Stimulated activated CD4-positive, alpha-beta T cell treated with anti-CD3 and anti-CD28 coated beads, Interleukin-12 subunit alpha, Interleukin-12 subunit beta, amount 100 ng/mL, for 24 hours (primary cell): ENCODE data around the gene DNAJA2.
"Not testable (repeated sequence)": the region's sequence is repeated elsewhere in the genome, so short reads cannot be mapped to it uniquely, and the experiment has no call there.

Experiments
- DNase-seq, 2 experiments: peaks; one replicate each; pipeline ENCODE4 v3.0.0-alpha.2; 2020; ENCODE audit warnings: low read depth in 2 of 2

The DNAJA2 gene

DNA sequence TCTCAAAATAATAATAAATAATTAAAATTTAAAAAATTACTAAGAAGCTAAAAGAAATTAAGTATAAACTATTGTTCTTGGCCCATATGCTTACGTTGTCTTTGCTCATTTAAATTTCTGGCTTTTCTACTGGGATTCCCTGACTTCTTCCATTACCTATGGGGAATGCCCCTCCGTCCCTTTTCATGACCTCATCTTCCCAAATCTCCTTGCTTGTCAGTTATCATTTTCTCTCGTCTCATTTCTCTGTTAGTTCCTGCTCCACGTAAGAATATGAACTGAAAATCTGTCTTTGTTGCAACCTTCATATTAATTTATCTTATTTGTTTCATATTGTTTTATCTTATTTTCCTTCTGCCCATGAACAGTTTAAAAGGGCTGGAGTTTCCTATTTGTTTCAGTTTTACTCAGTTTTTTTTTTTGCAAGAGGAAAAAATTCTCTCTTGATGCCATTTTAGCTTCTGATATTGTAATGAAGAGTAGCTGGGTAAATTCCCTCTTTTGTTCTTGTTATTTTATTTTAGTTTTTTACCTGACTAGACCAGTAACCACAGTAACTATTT is 2.5 kb upstream of the DNAJA2 start:
- no peak for DNase-seq

- DNase-seq: no peak
Observed at GRCh38 chr16:46975165-46975564, 1.7 kb upstream of the DNAJA2 start.

DNA sequence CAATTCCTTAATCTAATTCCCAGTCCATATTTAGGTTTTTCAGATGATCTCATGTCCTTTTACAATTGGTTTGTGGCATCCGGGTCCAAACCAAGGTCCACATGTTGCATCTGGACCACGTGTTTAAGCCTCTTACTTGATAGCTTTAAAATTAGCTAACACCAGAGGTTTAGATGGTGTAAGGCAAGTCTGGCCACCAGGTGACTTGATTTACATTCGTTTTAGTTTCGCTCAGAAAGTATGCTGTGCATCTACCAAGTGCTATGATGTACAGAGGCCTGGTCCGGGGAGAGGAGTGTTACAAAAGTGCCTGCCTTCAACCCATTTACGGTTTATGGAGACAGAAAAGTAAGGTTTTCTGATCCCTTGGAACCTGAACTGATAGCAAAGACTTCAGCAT is 878 bp upstream of the DNAJA2 start:
- DNase-seq: no peak

GRCh38 chr16:46973996-46974324 is 486 bp upstream of the DNAJA2 start:
- no peak for DNase-seq

DNA sequence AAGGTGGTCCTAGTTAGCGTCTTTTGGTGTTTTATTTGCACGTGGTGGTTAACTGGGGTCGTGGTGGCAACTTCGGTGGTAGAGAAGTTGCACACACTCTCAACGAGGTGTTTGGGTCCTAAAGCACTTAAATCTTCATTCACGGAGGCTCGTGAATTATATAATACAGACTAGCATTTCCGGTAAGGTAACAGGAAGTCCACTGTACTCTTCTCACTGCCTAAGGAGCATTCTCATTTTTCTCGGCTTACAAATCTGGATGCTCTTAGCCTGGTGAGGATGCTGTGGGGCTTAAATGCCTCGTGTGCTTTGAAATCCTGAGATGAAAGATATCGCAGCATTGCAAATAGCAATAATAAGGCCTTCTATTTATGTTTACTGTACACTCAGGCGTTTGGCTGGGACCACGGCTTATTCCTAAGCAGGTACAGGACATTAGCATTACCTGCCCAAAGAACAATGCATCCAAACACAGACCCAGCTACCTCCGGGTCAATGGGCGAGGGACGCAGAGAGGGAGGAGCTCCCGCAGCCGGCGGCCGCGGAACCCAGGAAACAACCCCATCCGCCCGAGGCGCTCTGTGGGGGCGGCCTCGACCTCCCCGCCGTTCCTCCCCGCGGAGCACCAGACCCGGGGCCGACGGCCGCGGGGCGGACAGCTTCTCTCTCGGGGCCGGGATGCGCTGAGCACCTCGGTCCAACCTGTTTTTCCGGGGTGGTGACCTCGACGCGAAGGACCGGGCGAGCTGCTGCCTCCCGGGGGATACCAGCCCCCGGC is 856 bp downstream of the DNAJA2 start:
- DNase-seq: no peak

GRCh38 chr16:46971271-46971670 is 2.2 kb downstream of the DNAJA2 start:
- DNase-seq: no peak

- DNase-seq: no peak
Observed at GRCh38 chr16:46970089-46970488, 3.4 kb downstream of the DNAJA2 start.

- DNase-seq: no peak
Observed at GRCh38 chr16:46968063-46968435, 5.4 kb downstream of the DNAJA2 start.

GRCh38 chr16:46962629-46963028 is 10.8 kb downstream of the DNAJA2 start:
- DNase-seq: no peak

DNA sequence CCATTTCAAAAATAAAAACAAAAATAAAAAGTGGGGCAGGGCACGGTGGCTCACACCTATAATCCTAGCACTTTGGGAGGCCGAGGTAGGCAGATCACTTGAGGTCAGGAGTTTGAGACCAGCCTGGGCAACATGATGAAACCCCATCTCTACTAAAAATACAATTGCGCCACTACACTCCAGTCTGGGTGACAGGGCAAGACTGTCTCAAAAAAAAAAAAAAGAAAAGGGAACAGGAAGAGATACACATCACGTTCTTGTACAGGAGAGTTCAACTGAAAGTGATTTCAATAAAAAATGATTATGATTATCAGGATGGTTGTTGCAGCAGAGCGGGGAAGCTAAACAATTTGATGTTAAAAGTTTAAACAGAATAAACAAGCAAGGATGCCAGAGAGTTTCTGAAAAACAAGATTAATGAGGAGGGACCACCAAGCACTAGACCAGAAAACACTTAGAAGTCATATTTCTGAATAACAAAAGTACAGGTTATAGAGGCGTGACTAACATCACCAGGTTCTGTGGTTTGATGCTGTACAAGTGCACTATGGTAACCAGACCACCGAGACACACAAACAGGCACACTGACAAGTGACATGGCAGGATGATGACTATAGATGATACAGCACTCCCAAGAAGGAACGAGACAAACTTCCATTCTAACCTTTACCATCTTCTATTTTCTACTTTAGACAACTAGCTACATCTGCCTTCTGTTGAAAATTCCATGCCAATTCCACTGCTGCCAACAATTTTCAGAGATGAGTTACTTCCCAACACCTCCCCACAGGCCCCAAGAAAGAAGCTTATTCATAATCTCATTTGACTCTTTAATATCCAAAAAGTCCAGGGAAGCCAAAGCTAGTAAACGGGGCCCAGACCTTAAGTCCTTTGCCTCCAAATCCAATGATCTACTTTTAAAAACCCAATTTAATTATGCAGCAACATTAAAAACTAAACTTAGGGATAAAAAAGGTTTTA is 11.8 kb downstream of the DNAJA2 start:
- no peak for DNase-seq

DNA sequence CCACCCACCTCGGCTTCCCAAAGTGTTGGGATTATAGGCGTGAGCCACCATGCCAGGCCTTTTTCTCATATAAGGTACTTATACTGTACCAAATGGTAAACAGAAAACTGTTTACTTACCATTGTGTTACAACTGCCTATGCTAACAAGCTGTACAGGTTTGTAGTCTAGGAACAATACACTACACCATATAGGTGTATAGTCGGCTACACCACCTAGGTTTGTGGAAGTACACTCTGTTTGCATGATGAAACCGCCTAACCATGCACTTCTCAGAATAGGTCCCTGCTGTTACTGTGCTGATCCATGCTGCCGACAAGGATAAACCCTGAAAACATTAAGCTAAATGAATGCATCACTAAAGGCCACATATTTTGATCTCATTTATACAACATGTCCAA is 18.9 kb downstream of the DNAJA2 start:
- no peak for DNase-seq

- no peak for DNase-seq
Observed at GRCh38 chr16:46950009-46950408, 23.5 kb downstream of the DNAJA2 start.

- DNase-seq: peak in 1 of 2 experiments; percentile 39
Observed at GRCh38 chr16:46949241-46949892, 24.1 kb downstream of the DNAJA2 start.

DNA sequence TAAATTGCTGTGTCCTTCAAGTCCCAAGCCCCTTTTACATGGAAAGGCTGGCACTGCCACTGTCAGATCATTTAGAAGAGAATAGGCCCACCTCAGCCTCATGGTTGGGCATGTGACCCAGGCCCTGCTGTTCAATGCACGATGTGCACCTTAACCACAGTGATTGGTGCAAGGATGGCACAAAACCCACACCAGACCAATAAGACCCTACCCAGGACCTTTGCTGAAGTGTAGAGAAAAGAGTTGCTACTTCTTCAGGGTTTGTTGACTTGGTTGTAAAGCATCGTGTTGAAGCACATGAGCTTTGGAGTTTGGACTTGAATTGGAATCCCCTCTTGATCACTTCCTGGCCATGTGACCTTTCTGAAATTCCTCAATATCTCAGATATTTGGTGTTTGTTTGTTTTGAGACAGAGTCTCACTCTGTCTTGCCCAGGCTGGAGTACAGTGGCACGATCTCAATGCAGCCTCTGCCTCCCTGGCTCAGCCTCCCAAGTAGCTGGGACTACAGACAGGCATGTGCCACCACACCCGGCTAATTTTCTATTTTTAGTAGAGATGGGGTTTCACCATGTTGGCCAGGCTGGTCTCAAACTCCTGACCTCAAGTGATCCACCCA is 24.8 kb downstream of the DNAJA2 start:
- DNase-seq: no peak

DNA sequence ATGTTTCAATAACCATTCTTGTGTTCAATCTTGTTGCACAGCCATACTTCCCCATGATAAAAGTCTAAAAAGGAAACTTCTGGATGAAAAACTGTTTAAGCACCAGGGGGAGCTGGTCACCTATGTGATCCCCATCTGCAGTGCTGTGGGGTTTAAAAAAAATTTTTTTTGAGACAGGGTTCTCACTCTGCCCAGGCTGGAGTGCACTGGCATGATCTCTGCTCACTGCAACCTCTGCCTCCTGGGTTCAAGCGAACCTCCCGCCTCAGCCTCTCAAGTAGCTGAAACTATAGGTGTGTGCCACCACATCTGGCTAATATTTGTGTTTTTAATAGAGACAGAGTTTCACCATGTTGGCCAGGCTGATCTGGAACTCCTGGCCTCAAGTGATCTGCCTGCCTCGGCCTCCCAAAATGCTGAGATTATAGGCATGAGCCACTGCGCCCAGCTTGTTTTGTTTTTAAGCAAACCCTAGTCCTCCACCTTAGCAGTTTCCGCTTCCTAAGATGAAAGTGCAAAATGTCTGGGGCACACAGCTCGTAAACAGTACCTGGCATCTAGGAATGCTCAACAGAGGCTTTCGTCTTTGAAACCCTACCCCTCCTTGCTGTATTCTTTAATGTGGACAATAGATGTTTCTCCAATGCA is 25.4 kb downstream of the DNAJA2 start:
- no peak for DNase-seq

GRCh38 chr16:46944713-46945112 is 28.8 kb downstream of the DNAJA2 start:
- not testable (repeated sequence) for DNase-seq

GRCh38 chr16:46937536-46937935 is 35.9 kb downstream of the DNAJA2 start:
- no peak for DNase-seq

- DNase-seq: no peak
Observed at GRCh38 chr16:46932802-46933201, 40.7 kb downstream of the DNAJA2 start.

GRCh38 chr16:46930861-46931260 is 42.6 kb downstream of the DNAJA2 start:
- DNase-seq: no peak

- DNase-seq: peak; percentile 36 to 63
Observed at GRCh38 chr16:46929378-46930332, 43.8 kb downstream of the DNAJA2 start.
